HepG2 (cell line): Measurements from ENCODE around the gene COL18A1. TPM values are rescaled to one million over a fixed set of nuclear protein-coding genes. Genes with fewer than 3 reads are reported as not detected.

Source experiments
- BCL6 ChIP-seq: IDR thresholded peaks from 2 replicates; pipeline ENCODE4 v1.6.1; 2016; ENCODE audit warnings: missing genetic modification reagents, missing compliant biosample characterization
- CBFB ChIP-seq: sonication (generic); formaldehyde crosslinking; IDR thresholded peaks from 2 replicates; pipeline ENCODE4 v1.4.0; 2020; ENCODE audit warnings: missing genetic modification reagents
- CEBPZ ChIP-seq: IDR thresholded peaks from 2 replicates; pipeline ENCODE4 v1.6.1; 2012; ENCODE audit warnings: low read length, improper control_type of control experiment
- EHMT2 ChIP-seq: fragments of 200-600 bp; sonication (generic); IDR thresholded peaks from 2 replicates; pipeline ENCODE4 v1.7.0; 2017; ENCODE audit warnings: antibody characterized with exemption, low read depth, low read length, borderline replicate concordance
- GTF3A ChIP-seq: sonication (generic); formaldehyde crosslinking; conservative IDR thresholded peaks from 2 replicates; pipeline ENCODE4 v1.4.0; 2020; ENCODE audit warnings: mild to moderate bottlenecking, missing genetic modification reagents
- KAT8 ChIP-seq: IDR thresholded peaks from 2 replicates; pipeline ENCODE4 v1.6.1; 2016; ENCODE audit warnings: missing genetic modification reagents, missing compliant biosample characterization
- MBNL3 ChIP-seq: fragments of 250-450 bp; sonication (Bioruptor Pico); conservative IDR thresholded peaks from 2 replicates; pipeline ENCODE4 v1.8.0; 2022; ENCODE audit warnings: mild to moderate bottlenecking, inconsistent platforms
- NR2C2 ChIP-seq: sonication (generic); formaldehyde crosslinking; IDR thresholded peaks from 2 replicates; pipeline ENCODE4 v1.4.0; 2020; ENCODE audit warnings: missing genetic modification reagents, mild to moderate bottlenecking, moderate library complexity, borderline replicate concordance
- PAF1 ChIP-seq: IDR thresholded peaks from 2 replicates; pipeline ENCODE4 v1.6.1; 2016; ENCODE audit warnings: missing genetic modification reagents, missing compliant biosample characterization
- PREB ChIP-seq: sonication (generic); formaldehyde crosslinking; IDR thresholded peaks from 2 replicates; pipeline ENCODE4 v1.4.0; 2020; ENCODE audit warnings: missing genetic modification reagents
- RARG ChIP-seq: sonication (generic); formaldehyde crosslinking; IDR thresholded peaks from 2 replicates; pipeline ENCODE4 v1.4.0; 2020; ENCODE audit warnings: low read depth, mild to moderate bottlenecking, missing genetic modification reagents
- SUZ12 ChIP-seq: fragments of 150-350 bp; IDR thresholded peaks from 2 replicates; pipeline ENCODE4 v1.6.1; 2014; ENCODE audit warnings: low read depth, low read length
- TIGD3 ChIP-seq: sonication (generic); formaldehyde crosslinking; IDR thresholded peaks from 2 replicates; pipeline ENCODE4 v1.5.1; 2020; ENCODE audit warnings: mild to moderate bottlenecking, missing genetic modification reagents, borderline replicate concordance
- ZBTB21 ChIP-seq: sonication (generic); formaldehyde crosslinking; IDR thresholded peaks from 2 replicates; pipeline ENCODE4 v1.4.0; 2020; ENCODE audit warnings: missing genetic modification reagents
- ZKSCAN5 ChIP-seq: sonication (generic); formaldehyde crosslinking; IDR thresholded peaks from 2 replicates; pipeline ENCODE4 v1.5.1; 2020; ENCODE audit warnings: mild to moderate bottlenecking, missing genetic modification reagents
- ZMAT3 ChIP-seq: sonication (generic); formaldehyde crosslinking; conservative IDR thresholded peaks from 2 replicates; pipeline ENCODE4 v1.7.0; 2021; ENCODE audit warnings: missing genetic modification reagents
- ZMAT5 ChIP-seq: sonication (generic); formaldehyde crosslinking; IDR thresholded peaks from 2 replicates; pipeline ENCODE4 v1.5.0; 2020; ENCODE audit warnings: mild to moderate bottlenecking, low read depth, missing genetic modification reagents, borderline replicate concordance
- ZNF17 ChIP-seq: sonication (generic); formaldehyde crosslinking; IDR thresholded peaks from 2 replicates; pipeline ENCODE4 v1.5.0; 2020; ENCODE audit warnings: mild to moderate bottlenecking, missing genetic modification reagents
- ZNF253 ChIP-seq: sonication (generic); formaldehyde crosslinking; IDR thresholded peaks from 2 replicates; pipeline ENCODE4 v1.8.0; 2022; ENCODE audit warnings: mild to moderate bottlenecking, missing genetic modification reagents, borderline replicate concordance
- ZNF597 ChIP-seq: sonication (generic); formaldehyde crosslinking; IDR thresholded peaks from 2 replicates; pipeline ENCODE4 v1.5.0; 2020; ENCODE audit warnings: missing genetic modification reagents
- polyA plus RNA-seq, 8 experiments: library from polyadenylated mRNA; depleted of rRNA in 3 of 8; stranded (reverse) in 7 of 8; unstranded in 1 of 8; fragments of >200 nt; fragmentation: Illumina TruSeq in 4 of 8; extraction: Trizol in 4 of 8; gene quantifications; 2 replicates each; pipeline versions ENCODE4 v1.2.1 to v1.2.3, GENCODE V29; 2011 to 2016; ENCODE audit warnings: low read depth in 4 of 8, missing spikeins in 1 of 8, mixed read lengths in 1 of 8; ENCODE audit not compliant: insufficient read depth in 1 of 8
- total RNA-seq, 5 experiments: library from RNA; depleted of rRNA; stranded (reverse); fragments of >200 nt; fragmentation: Illumina TruSeq; extraction: Trizol; gene quantifications; 2 replicates each; pipeline ENCODE4 v1.2.3, GENCODE V29; 2016; ENCODE audit warnings: low read depth in 1 of 5

COL18A1 gene
- total and polyA plus RNA-seq, 2 of the 13 experiments (the other 11 are each of a cell fraction or from before 2014, with no cell fraction given) = 79.0 to 102 TPM

- TF ChIP-seq EHMT2 (no peak), ZBTB21 (CRISPR knock-in tag) (peak; percentile 98), CEBPZ (no peak), TIGD3 (CRISPR knock-in tag) (no peak), BCL6 (CRISPR knock-in tag) (peak; percentile 56), RARG (CRISPR knock-in tag) (no peak), ZMAT5 (CRISPR knock-in tag) (no peak), ZNF597 (CRISPR knock-in tag) (no peak), CBFB (CRISPR knock-in tag) (0 out of 2 replicates have a peak, but pooled peaks have one; percentile 14), ZNF253 (CRISPR knock-in tag) (no peak), NR2C2 (no peak), PREB (CRISPR knock-in tag) (no peak), SUZ12 (no peak), GTF3A (CRISPR knock-in tag) (no peak), ZKSCAN5 (CRISPR knock-in tag) (no peak), KAT8 (CRISPR knock-in tag) (0 out of 2 replicates have a peak, but pooled peaks have one; percentile 32), ZNF17 (CRISPR knock-in tag) (no peak), PAF1 (CRISPR knock-in tag) (no peak), ZMAT3 (CRISPR knock-in tag) (no peak), MBNL3 (CRISPR knock-in tag) (no peak)
These were observed 39.2 kb upstream of the COL18A1 start (continued) for GRCh38 chr21:45365608-45366241.
